ENCODE data around the gene CACNB2. TPM values are rescaled to one million over a fixed set of nuclear protein-coding genes. Genes with fewer than 3 reads are reported as not detected.
A peak's percentile ranks its signal among the peaks of the same experiment; 100 is the strongest.

CACNB2 gene
- total and polyA plus RNA-seq, 2 experiments from 2014 or later = 4.6 to 5.3 TPM

GRCh38 chr10:18190840-18191239 lies 50.6 kb downstream of the CACNB2 start:
- no peaks in the 10 kb centered on the region for H3K9me2 ChIP-seq (replicated peaks; ENCODE audit: insufficient read depth)
- H3K36me3 ChIP-seq (replicated peaks; ENCODE audit: insufficient read depth, low read depth) = no peaks in the 10 kb centered on the region
- no peak overlapping the region for H3K27ac ChIP-seq
- no peak overlapping the region for H2AFZ ChIP-seq
- peaks cover 6% of the 10 kb centered on the region for H3K4me1 ChIP-seq (ENCODE audit: insufficient read depth)
- no peaks in the 10 kb centered on the region for H3K79me2 ChIP-seq
- no peaks in the 10 kb centered on the region for H4K20me1 ChIP-seq (ENCODE audit: insufficient read depth, poor library complexity, severe bottlenecking)
- DNase-seq (ENCODE audit: low spot score) = no peak
- no peaks in the 10 kb centered on the region for H3K27me3 ChIP-seq
- WGBS (ENCODE audit: low lambda C conversion rate, missing lambda C conversion rate) = 88% methylated on average over 4 of the region's 4 CpGs
- no peak overlapping the region for H3K4me3 ChIP-seq
- no peak for TF ChIP-seq EZH2phosphoT487 (IDR thresholded peaks at IDR 0.05; ENCODE audit: low read depth, severe bottlenecking, unreplicated experiment)
- TF ChIP-seq EZH2 (IDR thresholded peaks at IDR 0.05; ENCODE audit: borderline replicate concordance) = no peak
- no peak for TF ChIP-seq CTCF (IDR thresholded peaks at IDR 0.05; ENCODE audit: poor library complexity)
- H3K9me3 ChIP-seq (ENCODE audit: low read depth) = no peaks in the 10 kb centered on the region
- H3K4me2 ChIP-seq = no peak overlapping the region

GRCh38 chr10:18194634-18195033 lies 54.4 kb downstream of the CACNB2 start:
- H3K27ac ChIP-seq = no peak overlapping the region
- 80% methylated on average over 2 of the region's 2 CpGs for WGBS (ENCODE audit: low lambda C conversion rate, missing lambda C conversion rate)
- no peak overlapping the region for H3K4me3 ChIP-seq
- peaks cover 16% of the 10 kb centered on the region for H3K4me1 ChIP-seq (ENCODE audit: insufficient read depth)
- H3K36me3 ChIP-seq (replicated peaks; ENCODE audit: insufficient read depth, low read depth) = no peaks in the 10 kb centered on the region
- no peaks in the 10 kb centered on the region for H3K9me2 ChIP-seq (replicated peaks; ENCODE audit: insufficient read depth)
- TF ChIP-seq EZH2phosphoT487 (IDR thresholded peaks at IDR 0.05; ENCODE audit: low read depth, severe bottlenecking, unreplicated experiment) = no peak
- no peak for TF ChIP-seq EZH2 (IDR thresholded peaks at IDR 0.05; ENCODE audit: borderline replicate concordance)
- no peak for TF ChIP-seq CTCF (IDR thresholded peaks at IDR 0.05; ENCODE audit: poor library complexity)
- no peak overlapping the region for H3K4me2 ChIP-seq
- H4K20me1 ChIP-seq (ENCODE audit: insufficient read depth, poor library complexity, severe bottlenecking) = no peaks in the 10 kb centered on the region
- H3K79me2 ChIP-seq = no peaks in the 10 kb centered on the region
- no peak overlapping the region for H2AFZ ChIP-seq
- no peaks in the 10 kb centered on the region for H3K9me3 ChIP-seq (ENCODE audit: low read depth)
- no peak for DNase-seq (ENCODE audit: low spot score)
- H3K27me3 ChIP-seq = no peaks in the 10 kb centered on the region

- H3K36me3 ChIP-seq (replicated peaks; ENCODE audit: insufficient read depth, low read depth) = no peaks in the 10 kb centered on the region
- no peak overlapping the region for H3K27ac ChIP-seq
- peak overlapping the region; percentile 47 for H3K4me2 ChIP-seq
- H3K9me3 ChIP-seq (ENCODE audit: low read depth) = no peaks in the 10 kb centered on the region
- TF ChIP-seq CTCF (IDR thresholded peaks at IDR 0.05; ENCODE audit: poor library complexity) (no peak), EZH2phosphoT487 (IDR thresholded peaks at IDR 0.05; ENCODE audit: low read depth, severe bottlenecking, unreplicated experiment) (no peak), EZH2 (IDR thresholded peaks at IDR 0.05; ENCODE audit: borderline replicate concordance) (no peak)
- peak; percentile 28 for DNase-seq (ENCODE audit: low spot score)
- no peaks in the 10 kb centered on the region for H4K20me1 ChIP-seq (ENCODE audit: insufficient read depth, poor library complexity, severe bottlenecking)
- no peaks in the 10 kb centered on the region for H3K27me3 ChIP-seq
- 44% methylated on average over 10 of the region's 10 CpGs for WGBS (ENCODE audit: low lambda C conversion rate, missing lambda C conversion rate)
- no peaks in the 10 kb centered on the region for H3K9me2 ChIP-seq (replicated peaks; ENCODE audit: insufficient read depth)
- no peak overlapping the region for H2AFZ ChIP-seq
- H3K4me3 ChIP-seq = no peak overlapping the region
- peaks cover 16% of the 10 kb centered on the region for H3K4me1 ChIP-seq (ENCODE audit: insufficient read depth)
- H3K79me2 ChIP-seq = no peaks in the 10 kb centered on the region
Measured at GRCh38 chr10:18195060-18195799, 55.0 kb downstream of the CACNB2 start.

All from hepatocyte (in vitro differentiated cells).